Measurements from ENCODE around the gene ERP27. TPM values are rescaled to one million over a fixed set of nuclear protein-coding genes. Genes with fewer than 3 reads are reported as not detected.

ERP27 gene
- polyA plus RNA-seq, 4 donors, result 0.12 to 34.9 TPM; not detected in 2

DNA sequence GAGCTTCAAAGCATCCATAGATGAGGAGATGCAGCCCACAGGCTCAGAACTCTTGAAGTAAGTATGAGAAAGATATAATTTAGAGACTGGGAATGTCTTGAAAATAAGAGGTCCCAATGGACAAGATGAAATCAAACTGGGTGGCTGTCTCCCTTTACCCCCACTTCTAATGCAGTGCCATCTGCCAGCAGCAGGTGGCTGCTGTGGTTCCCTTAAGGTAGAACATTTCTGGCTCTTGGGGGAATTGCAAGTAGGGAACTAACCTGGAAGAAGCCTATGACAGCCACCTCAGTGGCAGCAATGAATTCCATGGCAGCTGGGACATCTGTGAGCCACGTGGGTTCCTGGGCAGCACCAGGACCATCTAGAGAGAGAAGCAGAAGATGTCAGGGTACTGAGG is 648 bp downstream of the ERP27 start:
- Histone ChIP-seq H3K36me3 (ENCODE audit: control insufficient read depth in 3 of 3, insufficient read depth in 2 of 3, low read depth in 1 of 3, low read length in 3 of 3) (no peaks in the 10 kb centered on the region), H3K4me1 (ENCODE audit: control insufficient read depth in 3 of 3, insufficient read depth in 2 of 3, low read depth in 1 of 3, low read length in 2 of 3) (peaks cover 0 to 19% (median 0%) of the 10 kb centered on the region in 3 donors), H3K27ac (ENCODE audit: low read depth in 1 of 3, low read length in 2 of 3) (peak overlapping the region in 1 of 3 donors; percentile 14), H3K4me3 (ENCODE audit: low read depth in 1 of 3, low read length in 3 of 3) (no peak overlapping the region), H3K27me3 (ENCODE audit: control insufficient read depth in 3 of 3, insufficient read depth in 3 of 3, low read length in 3 of 3) (no peaks in the 10 kb centered on the region), H3K9me3 (ENCODE audit: control insufficient read depth in 2 of 2, insufficient read depth in 1 of 2, low read depth in 1 of 2, low read length in 1 of 2) (no peaks in the 10 kb centered on the region)
- FAIRE-seq (no peak), DNase-seq (no peak)
- WGBS, 3 donors, result 69 to 76% (median 74%) methylated on average over 1 of the region's 1 CpG

DNA sequence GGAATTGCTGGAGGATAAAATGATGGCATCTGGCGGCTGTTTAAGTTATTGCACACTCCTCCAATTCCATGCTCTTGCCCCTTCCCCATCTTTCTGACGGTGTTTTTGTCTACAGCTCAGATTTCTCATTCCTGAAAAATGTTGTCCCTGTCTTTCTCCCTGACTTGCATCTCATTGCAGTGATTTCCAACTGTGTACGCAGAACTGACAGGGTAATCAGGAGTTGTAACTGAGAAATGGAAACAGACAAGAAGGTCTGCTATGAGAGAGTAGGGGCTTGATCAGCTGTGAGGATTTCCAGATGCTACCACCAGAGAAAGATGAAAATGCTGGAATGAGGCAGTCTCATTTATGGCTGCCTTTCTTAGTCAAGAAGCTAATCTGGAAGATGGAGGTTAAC is 1.3 kb downstream of the ERP27 start:
- peaks cover 0 to 19% (median 0%) of the 10 kb centered on the region in 3 donors for H3K4me1 ChIP-seq (ENCODE audit: control insufficient read depth in 3 of 3, insufficient read depth in 2 of 3, low read depth in 1 of 3, low read length in 2 of 3)
- H3K9me3 ChIP-seq (ENCODE audit: control insufficient read depth in 2 of 2, insufficient read depth in 1 of 2, low read depth in 1 of 2, low read length in 1 of 2), result no peaks in the 10 kb centered on the region
- FAIRE-seq (no peak), DNase-seq (no peak)
- no peaks in the 10 kb centered on the region for H3K27me3 ChIP-seq (ENCODE audit: control insufficient read depth in 3 of 3, insufficient read depth in 3 of 3, low read length in 3 of 3)
- H3K27ac ChIP-seq (ENCODE audit: low read depth in 1 of 3, low read length in 2 of 3), result no peak overlapping the region
- H3K36me3 ChIP-seq (ENCODE audit: control insufficient read depth in 3 of 3, insufficient read depth in 2 of 3, low read depth in 1 of 3, low read length in 3 of 3), result no peaks in the 10 kb centered on the region
- no peak overlapping the region for H3K4me3 ChIP-seq (ENCODE audit: low read depth in 1 of 3, low read length in 3 of 3)
- 88 to 97% (median 94%) methylated on average over 3 of the region's 3 CpGs for WGBS, 3 donors

DNA sequence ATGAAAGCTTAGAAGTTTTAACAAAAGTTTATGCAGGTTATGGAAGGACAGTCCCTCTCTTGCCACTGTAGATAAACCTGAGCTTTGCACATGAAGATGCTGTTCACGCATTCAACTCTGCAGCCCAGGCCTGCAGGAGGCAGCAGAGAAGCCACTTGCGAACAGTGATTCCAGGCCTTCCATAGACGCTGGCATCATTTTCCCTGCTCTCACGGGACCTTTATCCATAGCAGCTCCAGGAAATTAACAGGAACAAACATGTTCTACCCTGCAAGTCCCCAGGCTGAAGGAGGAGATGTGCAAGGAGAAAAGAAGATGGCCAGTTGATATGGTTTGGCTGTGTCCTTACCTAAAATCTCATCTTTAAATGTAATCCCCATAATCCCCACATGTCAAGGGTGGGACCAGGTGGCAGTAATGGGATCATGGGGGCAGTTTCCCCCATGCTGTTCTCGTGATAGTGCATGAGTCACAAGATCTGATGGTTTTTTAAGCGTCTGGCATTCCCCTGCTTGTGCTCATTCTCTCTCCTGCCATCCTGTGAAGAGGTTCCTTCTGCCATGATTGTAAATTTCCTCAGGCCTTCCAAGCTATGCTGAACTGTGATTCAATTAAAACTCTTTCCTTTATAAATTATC is 2.0 kb downstream of the ERP27 start:
- Histone ChIP-seq H3K4me1 (ENCODE audit: control insufficient read depth in 3 of 3, insufficient read depth in 2 of 3, low read depth in 1 of 3, low read length in 2 of 3) (peaks cover 0 to 19% (median 0%) of the 10 kb centered on the region in 3 donors), H3K36me3 (ENCODE audit: control insufficient read depth in 3 of 3, insufficient read depth in 2 of 3, low read depth in 1 of 3, low read length in 3 of 3) (no peaks in the 10 kb centered on the region), H3K9me3 (ENCODE audit: control insufficient read depth in 2 of 2, insufficient read depth in 1 of 2, low read depth in 1 of 2, low read length in 1 of 2) (no peaks in the 10 kb centered on the region), H3K4me3 (ENCODE audit: low read depth in 1 of 3, low read length in 3 of 3) (no peak overlapping the region), H3K27ac (ENCODE audit: low read depth in 1 of 3, low read length in 2 of 3) (no peak overlapping the region), H3K27me3 (ENCODE audit: control insufficient read depth in 3 of 3, insufficient read depth in 3 of 3, low read length in 3 of 3) (no peaks in the 10 kb centered on the region)
- FAIRE-seq (no peak), DNase-seq (no peak)
- WGBS, 3 donors, result 76 to 88% (median 83%) methylated on average over 6 of the region's 6 CpGs

DNA sequence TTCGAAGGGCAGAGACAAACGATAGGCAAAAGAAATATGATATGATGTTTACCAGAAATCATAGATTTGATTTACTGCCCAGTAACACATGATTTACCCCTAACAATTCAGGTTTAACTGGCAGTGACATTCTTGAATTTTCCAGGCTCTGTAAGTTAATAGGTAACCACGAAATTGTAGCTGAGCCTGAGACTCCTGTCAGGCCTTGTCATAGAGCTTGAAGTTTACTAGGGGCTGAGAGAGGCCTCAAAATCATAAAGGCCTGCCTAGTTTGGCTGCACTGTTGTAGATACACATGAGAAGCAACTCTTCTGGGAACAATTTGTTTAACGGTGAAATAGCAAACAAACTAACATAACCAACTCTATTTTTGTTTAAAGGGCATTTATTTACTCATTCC is 3.3 kb downstream of the ERP27 start:
- H3K36me3 ChIP-seq (ENCODE audit: control insufficient read depth in 3 of 3, insufficient read depth in 2 of 3, low read depth in 1 of 3, low read length in 3 of 3), result no peaks in the 10 kb centered on the region
- DNase-seq, result peak in 1 of 2 donors; percentile 76
- WGBS, 3 donors, result 14 to 57% (median 38%) methylated on average over 4 of the region's 4 CpGs
- H3K27me3 ChIP-seq (ENCODE audit: control insufficient read depth in 3 of 3, insufficient read depth in 3 of 3, low read length in 3 of 3), result no peaks in the 10 kb centered on the region
- H3K27ac ChIP-seq (ENCODE audit: low read depth in 1 of 3, low read length in 2 of 3), result peak overlapping the region in 1 of 3 donors; percentile 63
- H3K4me3 ChIP-seq (ENCODE audit: low read depth in 1 of 3, low read length in 3 of 3), result no peak overlapping the region
- FAIRE-seq, result no peak
- H3K9me3 ChIP-seq (ENCODE audit: control insufficient read depth in 2 of 2, insufficient read depth in 1 of 2, low read depth in 1 of 2, low read length in 1 of 2), result no peaks in the 10 kb centered on the region
- H3K4me1 ChIP-seq (ENCODE audit: control insufficient read depth in 3 of 3, insufficient read depth in 2 of 3, low read depth in 1 of 3, low read length in 2 of 3), result peaks cover 0 to 19% (median 0%) of the 10 kb centered on the region in 3 donors

DNA sequence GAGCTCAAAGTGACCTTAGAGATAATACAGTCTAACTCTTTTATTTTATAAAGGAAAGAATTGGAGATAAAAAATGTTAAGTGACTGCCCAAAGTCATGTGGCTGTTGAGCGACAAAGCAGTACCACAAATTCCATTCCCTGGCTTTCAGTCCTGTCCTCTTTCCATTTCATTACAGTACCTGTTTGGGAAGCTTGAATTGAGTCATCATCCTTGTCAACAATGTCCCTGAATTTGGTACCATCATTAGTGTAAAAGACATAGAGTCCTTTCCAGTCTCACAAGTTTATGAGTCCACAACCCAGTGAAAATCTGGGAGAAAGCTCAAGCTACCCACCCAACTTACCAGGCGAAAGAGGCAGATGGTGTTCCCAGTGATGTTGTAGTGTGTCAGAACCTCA is 3.8 kb downstream of the ERP27 start:
- Histone ChIP-seq H3K9me3 (ENCODE audit: control insufficient read depth in 2 of 2, insufficient read depth in 1 of 2, low read depth in 1 of 2, low read length in 1 of 2) (no peaks in the 10 kb centered on the region), H3K36me3 (ENCODE audit: control insufficient read depth in 3 of 3, insufficient read depth in 2 of 3, low read depth in 1 of 3, low read length in 3 of 3) (no peaks in the 10 kb centered on the region), H3K27ac (ENCODE audit: low read depth in 1 of 3, low read length in 2 of 3) (peak overlapping the region in 1 of 3 donors; percentile 63), H3K4me1 (ENCODE audit: control insufficient read depth in 3 of 3, insufficient read depth in 2 of 3, low read depth in 1 of 3, low read length in 2 of 3) (peaks cover 0 to 19% (median 0%) of the 10 kb centered on the region in 3 donors), H3K4me3 (ENCODE audit: low read depth in 1 of 3, low read length in 3 of 3) (no peak overlapping the region), H3K27me3 (ENCODE audit: control insufficient read depth in 3 of 3, insufficient read depth in 3 of 3, low read length in 3 of 3) (no peaks in the 10 kb centered on the region)
- DNase-seq (no peak), FAIRE-seq (no peak)
- 87 to 97% (median 92%) methylated on average over 2 of the region's 2 CpGs for WGBS, 3 donors

DNA sequence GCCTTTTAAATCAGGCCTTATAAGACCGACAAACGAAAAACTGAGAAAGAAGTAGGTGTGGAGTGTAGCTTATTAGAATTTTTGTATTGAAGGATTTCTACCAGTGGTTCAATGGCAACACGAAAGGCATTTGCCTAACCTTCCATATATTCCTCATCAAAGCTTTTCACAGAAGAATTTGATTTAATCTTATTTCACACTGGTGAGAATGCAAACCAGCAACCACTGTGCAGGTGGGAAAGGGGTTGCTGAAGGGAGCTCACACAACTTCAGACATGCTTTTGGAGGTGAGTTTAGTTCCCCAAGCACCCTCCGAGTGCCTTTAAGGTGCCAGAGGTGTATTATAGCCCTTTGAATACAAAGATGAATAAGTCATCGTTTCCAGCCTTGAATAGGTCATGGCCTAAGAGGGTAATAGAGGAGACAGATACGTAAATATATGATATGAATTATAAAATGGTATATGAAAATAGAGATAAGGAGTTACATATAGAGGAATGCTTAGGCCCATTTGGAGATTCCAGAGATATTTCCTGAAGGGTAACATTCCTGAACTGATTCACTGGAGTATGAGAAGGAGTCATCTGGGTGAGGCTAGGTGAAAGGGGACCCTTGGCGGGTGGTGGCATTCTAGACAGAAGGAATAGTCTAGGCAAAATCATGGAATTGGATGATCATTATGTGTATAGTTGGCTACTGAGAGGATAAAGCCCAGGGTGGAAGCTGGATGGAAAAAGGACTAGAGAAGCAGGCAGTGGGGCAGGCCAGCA is 6.4 kb downstream of the ERP27 start:
- Histone ChIP-seq H3K4me1 (ENCODE audit: control insufficient read depth in 3 of 3, insufficient read depth in 2 of 3, low read depth in 1 of 3, low read length in 2 of 3) (peaks cover 0 to 22% (median 0%) of the 10 kb centered on the region in 3 donors), H3K27ac (ENCODE audit: low read depth in 1 of 3, low read length in 2 of 3) (no peak overlapping the region), H3K27me3 (ENCODE audit: control insufficient read depth in 3 of 3, insufficient read depth in 3 of 3, low read length in 3 of 3) (no peaks in the 10 kb centered on the region), H3K9me3 (ENCODE audit: control insufficient read depth in 2 of 2, insufficient read depth in 1 of 2, low read depth in 1 of 2, low read length in 1 of 2) (no peaks in the 10 kb centered on the region), H3K36me3 (ENCODE audit: control insufficient read depth in 3 of 3, insufficient read depth in 2 of 3, low read depth in 1 of 3, low read length in 3 of 3) (no peaks in the 10 kb centered on the region), H3K4me3 (ENCODE audit: low read depth in 1 of 3, low read length in 3 of 3) (no peak overlapping the region)
- no peak for DNase-seq
- no peak for FAIRE-seq
- WGBS, 3 donors, result 88 to 92% (median 88%) methylated on average over 7 of the region's 7 CpGs

DNA sequence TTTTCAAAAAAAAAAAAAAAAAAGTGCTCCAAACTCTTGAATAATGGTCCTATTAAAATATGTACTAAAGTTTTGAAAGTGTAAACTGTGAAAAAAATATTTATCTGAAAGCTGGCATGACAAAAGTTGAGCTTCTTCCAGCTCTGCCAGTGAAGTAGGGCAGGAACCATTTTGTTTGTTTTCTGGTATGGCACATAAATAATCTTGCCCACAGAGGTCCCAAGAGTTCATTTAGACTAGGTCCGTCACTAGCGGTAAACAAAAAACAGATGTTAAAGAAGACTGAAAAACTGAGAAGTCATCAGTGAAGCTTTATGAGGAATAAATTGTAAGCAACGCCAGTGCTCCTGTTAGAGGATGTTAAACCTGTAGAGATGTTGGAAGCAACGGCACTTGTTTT is 7.0 kb downstream of the ERP27 start:
- no peak for DNase-seq
- no peak for FAIRE-seq

DNA sequence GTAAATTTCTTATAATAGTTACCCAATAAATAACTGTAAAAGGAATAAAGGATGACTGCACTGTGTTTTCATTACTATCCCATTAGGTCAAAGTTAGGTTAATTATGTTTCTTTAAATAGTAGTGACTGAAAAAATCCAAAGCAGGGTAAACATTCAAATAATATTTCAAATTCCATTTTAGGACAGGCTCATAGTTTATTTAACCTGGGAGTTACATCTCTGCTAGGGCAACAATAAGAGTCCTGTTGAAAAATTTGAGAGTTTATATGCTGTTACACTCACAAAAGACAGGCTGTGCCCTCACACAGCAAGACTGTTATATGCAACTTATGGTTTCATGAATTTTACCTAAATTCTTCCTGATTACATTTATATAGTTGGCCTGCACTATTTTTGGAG is 8.0 kb downstream of the ERP27 start:
- no peak overlapping the region for H3K4me3 ChIP-seq (ENCODE audit: low read depth in 1 of 3, low read length in 3 of 3)
- H3K9me3 ChIP-seq (ENCODE audit: control insufficient read depth in 2 of 2, insufficient read depth in 1 of 2, low read depth in 1 of 2, low read length in 1 of 2), result no peaks in the 10 kb centered on the region
- H3K27me3 ChIP-seq (ENCODE audit: control insufficient read depth in 3 of 3, insufficient read depth in 3 of 3, low read length in 3 of 3), result no peaks in the 10 kb centered on the region
- peaks cover 0 to 14% (median 0%) of the 10 kb centered on the region in 3 donors for H3K4me1 ChIP-seq (ENCODE audit: control insufficient read depth in 3 of 3, insufficient read depth in 2 of 3, low read depth in 1 of 3, low read length in 2 of 3)
- DNase-seq (no peak), FAIRE-seq (no peak)
- H3K36me3 ChIP-seq (ENCODE audit: control insufficient read depth in 3 of 3, insufficient read depth in 2 of 3, low read depth in 1 of 3, low read length in 3 of 3), result no peaks in the 10 kb centered on the region
- no peak overlapping the region for H3K27ac ChIP-seq (ENCODE audit: low read depth in 1 of 3, low read length in 2 of 3)

More for the DNA sequence above, 7.0 kb downstream of the ERP27 start:
- Histone ChIP-seq H3K27me3 (ENCODE audit: control insufficient read depth in 3 of 3, insufficient read depth in 3 of 3, low read length in 3 of 3) (no peaks in the 10 kb centered on the region), H3K36me3 (ENCODE audit: control insufficient read depth in 3 of 3, insufficient read depth in 2 of 3, low read depth in 1 of 3, low read length in 3 of 3) (no peaks in the 10 kb centered on the region), H3K27ac (ENCODE audit: low read depth in 1 of 3, low read length in 2 of 3) (no peak overlapping the region), H3K4me3 (ENCODE audit: low read depth in 1 of 3, low read length in 3 of 3) (no peak overlapping the region), H3K4me1 (ENCODE audit: control insufficient read depth in 3 of 3, insufficient read depth in 2 of 3, low read depth in 1 of 3, low read length in 2 of 3) (peaks cover 0 to 22% (median 0%) of the 10 kb centered on the region in 3 donors), H3K9me3 (ENCODE audit: control insufficient read depth in 2 of 2, insufficient read depth in 1 of 2, low read depth in 1 of 2, low read length in 1 of 2) (no peaks in the 10 kb centered on the region)
- WGBS, 3 donors, result 77 to 87% (median 87%) methylated on average over 4 of the region's 4 CpGs

Measured in small intestine (tissue), 7 donors.